GM21723 (cell line): ENCODE results near the gene ANP32A.

Experiments used
- ATAC-seq: cut with Tn5 transposase; IDR thresholded peaks from one replicate; pipeline ENCODE4 v1.9.1; 2021; ENCODE audit warnings: mild to moderate bottlenecking, moderate library complexity; ENCODE audit not compliant: unreplicated experiment

Gene ANP32A

GRCh38 chr15:68783226-68784058 lies 37.3 kb downstream of the ANP32A start:
- ATAC-seq: no peak

GRCh38 chr15:68782589-68783161 lies 38.0 kb downstream of the ANP32A start:
- no peak for ATAC-seq

- ATAC-seq: no peak
Measured at GRCh38 chr15:68781766-68782588, 38.7 kb downstream of the ANP32A start.

- ATAC-seq: no peak
Measured at GRCh38 chr15:68781217-68781616, 39.5 kb downstream of the ANP32A start.

- no peak for ATAC-seq
Measured at GRCh38 chr15:68778876-68779275, 41.8 kb downstream of the ANP32A start.

- no peak for ATAC-seq
Measured at GRCh38 chr15:68776477-68777270, 44.0 kb downstream of the ANP32A start.

GRCh38 chr15:68775671-68776476 lies 44.8 kb downstream of the ANP32A start:
- no peak for ATAC-seq

GRCh38 chr15:68775236-68775577 lies 45.5 kb downstream of the ANP32A start:
- ATAC-seq: no peak

- ATAC-seq: no peak
Measured at GRCh38 chr15:68774521-68775235, 46.0 kb downstream of the ANP32A start.

- no peak for ATAC-seq
Measured at GRCh38 chr15:68774120-68774519, 46.6 kb downstream of the ANP32A start.

- no peak for ATAC-seq
Measured at GRCh38 chr15:68773036-68773435, 47.7 kb downstream of the ANP32A start.

GRCh38 chr15:68770216-68770615 lies 50.5 kb downstream of the ANP32A start:
- no peak for ATAC-seq

GRCh38 chr15:68769702-68770101 lies 51.0 kb downstream of the ANP32A start:
- no peak for ATAC-seq

GRCh38 chr15:68768321-68768720 lies 52.4 kb downstream of the ANP32A start:
- ATAC-seq: no peak

GRCh38 chr15:68767833-68768232 lies 52.9 kb downstream of the ANP32A start:
- no peak for ATAC-seq

- no peak for ATAC-seq
Measured at GRCh38 chr15:68765602-68766368, 54.9 kb downstream of the ANP32A start.

GRCh38 chr15:68764090-68764489 lies 56.6 kb downstream of the ANP32A start:
- ATAC-seq: no peak

- ATAC-seq: no peak
Measured at GRCh38 chr15:68763063-68763462, 57.6 kb downstream of the ANP32A start.
